GM23248 (cell line): ENCODE measurements around the gene ACTA2. TPM values are rescaled to one million over a fixed set of nuclear protein-coding genes. Genes with fewer than 3 reads are reported as not detected.

Source experiments
- DNase-seq: peaks from one replicate; pipeline ENCODE4 v3.0.0-alpha.2; 2015
- H2AFZ ChIP-seq: fragments of 200-600 bp; sonication (generic); 2 replicates; pipeline ENCODE4 v1.6.1; 2016; ENCODE audit warnings: antibody characterized with exemption
- H3F3A ChIP-seq: fragments of 200-600 bp; sonication (generic); 2 replicates; pipeline ENCODE4 v1.6.1; 2016; ENCODE audit warnings: mild to moderate bottlenecking, antibody characterized with exemption, mixed run types; ENCODE audit not compliant: insufficient read depth
- H3K27ac ChIP-seq: fragments of 200-600 bp; sonication (generic); 2 replicates; pipeline ENCODE4 v1.5.1; 2016; ENCODE audit warnings: mild to moderate bottlenecking
- H3K27me3 ChIP-seq: fragments of 200-600 bp; sonication (generic); replicated peaks from 2 replicates; pipeline ENCODE4 v1.6.1; 2016; ENCODE audit warnings: mild to moderate bottlenecking; ENCODE audit not compliant: insufficient read depth
- H3K36me3 ChIP-seq: fragments of 200-600 bp; sonication (generic); 2 replicates; pipeline ENCODE4 v1.6.1; 2016; ENCODE audit warnings: low read depth, mild to moderate bottlenecking
- H3K4me1 ChIP-seq: fragments of 200-600 bp; sonication (generic); 2 replicates; pipeline ENCODE4 v1.6.1; 2016; ENCODE audit warnings: mild to moderate bottlenecking; ENCODE audit not compliant: insufficient read depth
- H3K4me2 ChIP-seq: fragments of 200-600 bp; sonication (generic); one replicate; pipeline ENCODE4 v1.6.1; 2016; ENCODE audit warnings: mild to moderate bottlenecking; ENCODE audit not compliant: unreplicated experiment
- H3K4me3 ChIP-seq: fragments of 200-600 bp; sonication (generic); 2 replicates; pipeline ENCODE4 v1.5.1; 2016; ENCODE audit warnings: mild to moderate bottlenecking
- H3K79me2 ChIP-seq: fragments of 200-600 bp; sonication (generic); 2 replicates; pipeline ENCODE4 v1.6.1; 2016; ENCODE audit warnings: mild to moderate bottlenecking; ENCODE audit not compliant: insufficient read depth
- H3K9ac ChIP-seq: fragments of 200-600 bp; sonication (generic); 2 replicates; pipeline ENCODE4 v1.6.1; 2016; ENCODE audit warnings: mild to moderate bottlenecking
- H3K9me2 ChIP-seq: fragments of 200-600 bp; sonication (generic); 2 replicates; pipeline ENCODE4 v1.6.1; 2016; ENCODE audit warnings: mixed run types, mild to moderate bottlenecking, moderate library complexity; ENCODE audit not compliant: insufficient read depth
- H3K9me3 ChIP-seq: fragments of 200-600 bp; sonication (generic); one replicate; pipeline ENCODE4 v1.6.1; 2017; ENCODE audit warnings: low read depth
- H4K20me1 ChIP-seq: fragments of 200-600 bp; sonication (generic); 2 replicates; pipeline ENCODE4 v1.6.0; 2016; ENCODE audit not compliant: insufficient read depth
- EZH2 ChIP-seq: fragments of 200-600 bp; sonication (generic); IDR thresholded peaks from 2 replicates; pipeline ENCODE4 v1.6.1; 2018; ENCODE audit warnings: antibody characterized with exemption, mild to moderate bottlenecking; ENCODE audit not compliant: insufficient read depth, poor library complexity, severe bottlenecking
- EZH2phosphoT487 ChIP-seq: fragments of 200-600 bp; sonication (generic); IDR thresholded peaks from 2 replicates; pipeline ENCODE4 v1.6.1; 2018; ENCODE audit warnings: antibody characterized with exemption, moderate library complexity, mild to moderate bottlenecking, low read depth; ENCODE audit not compliant: insufficient read depth
- WGBS, 2 experiments: methylation state at CpG; one replicate each; pipeline ENCODE4 v1.1.6; 2015 to 2017; ENCODE audit warnings: low lambda C conversion rate in 2 of 2, low coverage in 1 of 2; ENCODE audit errors: missing lambda C conversion rate in 2 of 2; 5-methylcytosine and 5-hydroxymethylcytosine counted together
- in situ Hi-C: fragments of 300-500 bp; cut with MboI; formaldehyde crosslinking; loops from 2 replicates; pipeline ENCODE4 v1.15.0; 2020
- polyA plus RNA-seq: library from polyadenylated mRNA; unstranded; fragments of >200 nt; fragmentation: Nextera tagmentation; extraction: Ambion mirVana; gene quantifications from 2 replicates; pipeline ENCODE4 v1.2.1, GENCODE V29; 2016
- total RNA-seq: library from RNA; depleted of rRNA; stranded (reverse); fragments of >200 nt; shearing (Covaris generic); gene quantifications from 2 replicates; pipeline ENCODE4 v1.2.3, GENCODE V29; 2014

The ACTA2 gene
- total and polyA plus RNA-seq, 2 experiments from 2014 or later = 161 to 249 TPM

DNA sequence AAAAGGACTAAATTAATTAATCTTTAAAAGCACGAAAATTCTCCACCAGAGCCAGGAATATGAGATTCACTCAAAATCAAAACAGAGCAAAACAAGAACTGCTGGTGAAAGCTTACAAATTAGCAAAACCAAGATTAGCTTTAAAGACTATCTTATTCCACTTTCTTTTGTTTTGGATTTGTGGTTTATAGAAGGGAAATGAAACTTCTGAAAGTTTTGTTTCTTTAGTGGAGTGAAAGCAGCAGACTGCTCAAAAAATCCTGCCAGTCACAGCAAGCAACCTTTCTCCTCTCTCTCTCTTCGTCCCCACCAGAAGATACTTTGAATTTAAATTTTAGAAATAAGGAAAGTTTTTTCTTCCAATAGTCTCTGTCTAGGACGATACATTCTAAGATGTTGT lies 7.8 kb downstream of the ACTA2 start:
- H3K4me1 ChIP-seq = peaks cover 15% of the 10 kb centered on the region
- H4K20me1 ChIP-seq = no peaks in the 10 kb centered on the region
- H3K27me3 ChIP-seq = no peaks in the 10 kb centered on the region
- H3K4me3 ChIP-seq = no peak overlapping the region
- H2AFZ ChIP-seq = no peak overlapping the region
- no peak overlapping the region for H3K4me2 ChIP-seq
- H3K9ac ChIP-seq = no peak overlapping the region
- peaks cover 26% of the 10 kb centered on the region; the same call in 1 of the 2 replicates for H3K36me3 ChIP-seq
- peaks cover 18% of the 10 kb centered on the region for H3F3A ChIP-seq
- in situ Hi-C loops = loop anchor here (25.0 kb wide), 1 partner anchor 258 kb away; no protein-coding TSS in a partner anchor
- TF ChIP-seq EZH2 = no peak
- no peak for TF ChIP-seq EZH2phosphoT487
- DNase-seq = no peak
- H3K27ac ChIP-seq = no peak overlapping the region
- WGBS, 2 experiments = 78 to 89% methylated on average over 3 of the region's 3 CpGs
- peaks cover 23% of the 10 kb centered on the region for H3K79me2 ChIP-seq
- no peaks in the 10 kb centered on the region for H3K9me2 ChIP-seq
- H3K9me3 ChIP-seq = no peaks in the 10 kb centered on the region

DNA sequence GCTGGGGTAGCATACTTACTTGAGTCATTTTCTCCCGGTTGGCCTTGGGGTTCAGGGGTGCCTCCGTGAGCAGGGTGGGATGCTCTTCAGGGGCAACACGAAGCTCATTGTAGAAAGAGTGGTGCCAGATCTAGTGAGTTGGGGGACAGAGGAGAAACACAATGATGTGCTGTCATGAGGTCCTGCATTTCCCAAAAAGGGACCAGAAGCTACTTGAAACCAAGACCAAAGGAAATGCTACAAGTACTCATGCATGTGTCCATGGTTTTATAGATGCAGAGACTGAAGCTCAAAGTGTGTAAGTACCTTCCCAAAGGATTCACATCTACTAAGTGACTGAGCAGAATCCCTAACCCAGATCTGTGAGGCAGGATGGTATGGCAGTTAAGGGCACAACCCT lies 8.8 kb downstream of the ACTA2 start:
- no peaks in the 10 kb centered on the region for H4K20me1 ChIP-seq
- H2AFZ ChIP-seq = no peak overlapping the region
- H3K4me3 ChIP-seq = no peak overlapping the region
- 91 to 92% methylated on average over 3 of the region's 3 CpGs for WGBS, 2 experiments
- H3K36me3 ChIP-seq = peaks cover 26% of the 10 kb centered on the region; the same call in 1 of the 2 replicates
- TF ChIP-seq EZH2phosphoT487 (no peak), EZH2 (no peak)
- in situ Hi-C loops = loop anchor here (25.0 kb wide), 1 partner anchor 256 kb away; no protein-coding TSS in a partner anchor
- no peak for DNase-seq
- no peak overlapping the region for H3K9ac ChIP-seq
- H3K79me2 ChIP-seq = peaks cover 13% of the 10 kb centered on the region
- H3K4me1 ChIP-seq = peaks cover 5% of the 10 kb centered on the region; the same call in 1 of the 2 replicates
- H3F3A ChIP-seq = 0 out of 2 replicates have a peak, but pooled peaks cover 13% of the 10 kb centered on the region
- no peak overlapping the region for H3K4me2 ChIP-seq
- H3K9me3 ChIP-seq = no peaks in the 10 kb centered on the region
- no peaks in the 10 kb centered on the region for H3K27me3 ChIP-seq
- H3K27ac ChIP-seq = no peak overlapping the region
- no peaks in the 10 kb centered on the region for H3K9me2 ChIP-seq

DNA sequence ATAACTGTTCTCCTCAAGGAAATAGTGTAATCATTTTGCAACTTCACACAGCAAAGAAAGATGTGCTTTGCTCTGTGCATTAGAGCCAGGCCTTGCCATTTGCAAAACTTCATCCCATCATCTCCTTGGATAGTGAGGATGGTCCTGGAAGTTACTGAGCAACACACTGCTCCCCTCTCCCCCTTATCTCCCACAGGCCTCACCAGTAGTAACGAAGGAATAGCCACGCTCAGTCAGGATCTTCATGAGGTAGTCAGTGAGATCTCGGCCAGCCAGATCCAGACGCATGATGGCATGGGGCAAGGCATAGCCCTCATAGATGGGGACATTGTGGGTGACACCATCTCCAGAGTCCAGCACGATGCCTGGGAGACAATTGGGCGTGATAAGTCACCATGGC lies 11.5 kb downstream of the ACTA2 start:
- no peaks in the 10 kb centered on the region for H3K9me3 ChIP-seq
- H3K27me3 ChIP-seq = no peaks in the 10 kb centered on the region
- H3F3A ChIP-seq = peaks cover 8% of the 10 kb centered on the region; the same call in 1 of the 2 replicates
- TF ChIP-seq EZH2 = no peak
- TF ChIP-seq EZH2phosphoT487 = no peak
- H3K4me3 ChIP-seq = no peak overlapping the region
- no peak overlapping the region for H2AFZ ChIP-seq
- H3K9me2 ChIP-seq = no peaks in the 10 kb centered on the region
- H4K20me1 ChIP-seq = no peaks in the 10 kb centered on the region
- H3K9ac ChIP-seq = no peak overlapping the region
- no peaks in the 10 kb centered on the region for H3K79me2 ChIP-seq
- H3K36me3 ChIP-seq = peaks cover 26% of the 10 kb centered on the region; the same call in 1 of the 2 replicates
- H3K4me2 ChIP-seq = no peak overlapping the region
- H3K27ac ChIP-seq = no peak overlapping the region
- in situ Hi-C loops = loop anchor here (25.0 kb wide), 1 partner anchor 254 kb away; no protein-coding TSS in a partner anchor
- H3K4me1 ChIP-seq = no peaks in the 10 kb centered on the region
- DNase-seq = no peak
- WGBS, 2 experiments = 96 to 98% methylated on average over 6 of the region's 6 CpGs

GRCh38 chr10:88938938-88939337 lies 13.6 kb downstream of the ACTA2 start:
- in situ Hi-C loops = loop anchor here (5.0 to 25.0 kb wide), 4 partner anchors 43 to 276 kb away; no protein-coding TSS in a partner anchor
- 0 out of 2 replicates have a peak, but pooled peaks cover 4% of the 10 kb centered on the region for H3K4me1 ChIP-seq
- H3K27me3 ChIP-seq = no peaks in the 10 kb centered on the region
- H3K9ac ChIP-seq = no peak overlapping the region
- DNase-seq = no peak
- H3K4me2 ChIP-seq = no peak overlapping the region
- H4K20me1 ChIP-seq = no peaks in the 10 kb centered on the region
- peaks cover 19% of the 10 kb centered on the region for H3F3A ChIP-seq
- H3K9me2 ChIP-seq = no peaks in the 10 kb centered on the region
- 95 to 98% methylated on average over 2 of the region's 2 CpGs for WGBS, 2 experiments
- no peak overlapping the region for H2AFZ ChIP-seq
- H3K4me3 ChIP-seq = no peak overlapping the region
- no peak overlapping the region for H3K27ac ChIP-seq
- H3K79me2 ChIP-seq = no peaks in the 10 kb centered on the region
- TF ChIP-seq EZH2phosphoT487 = no peak
- TF ChIP-seq EZH2 = no peak
- H3K9me3 ChIP-seq = no peaks in the 10 kb centered on the region
- H3K36me3 ChIP-seq = peaks cover 18% of the 10 kb centered on the region; the same call in 1 of the 2 replicates
